ENCODE measurements around the gene BEGAIN. TPM values are rescaled to one million over a fixed set of nuclear protein-coding genes. Genes with fewer than 3 reads are reported as not detected.

BEGAIN gene
- total RNA-seq, 2 experiments from 2014 or later: 0.76 TPM; not detected in 1

DNA sequence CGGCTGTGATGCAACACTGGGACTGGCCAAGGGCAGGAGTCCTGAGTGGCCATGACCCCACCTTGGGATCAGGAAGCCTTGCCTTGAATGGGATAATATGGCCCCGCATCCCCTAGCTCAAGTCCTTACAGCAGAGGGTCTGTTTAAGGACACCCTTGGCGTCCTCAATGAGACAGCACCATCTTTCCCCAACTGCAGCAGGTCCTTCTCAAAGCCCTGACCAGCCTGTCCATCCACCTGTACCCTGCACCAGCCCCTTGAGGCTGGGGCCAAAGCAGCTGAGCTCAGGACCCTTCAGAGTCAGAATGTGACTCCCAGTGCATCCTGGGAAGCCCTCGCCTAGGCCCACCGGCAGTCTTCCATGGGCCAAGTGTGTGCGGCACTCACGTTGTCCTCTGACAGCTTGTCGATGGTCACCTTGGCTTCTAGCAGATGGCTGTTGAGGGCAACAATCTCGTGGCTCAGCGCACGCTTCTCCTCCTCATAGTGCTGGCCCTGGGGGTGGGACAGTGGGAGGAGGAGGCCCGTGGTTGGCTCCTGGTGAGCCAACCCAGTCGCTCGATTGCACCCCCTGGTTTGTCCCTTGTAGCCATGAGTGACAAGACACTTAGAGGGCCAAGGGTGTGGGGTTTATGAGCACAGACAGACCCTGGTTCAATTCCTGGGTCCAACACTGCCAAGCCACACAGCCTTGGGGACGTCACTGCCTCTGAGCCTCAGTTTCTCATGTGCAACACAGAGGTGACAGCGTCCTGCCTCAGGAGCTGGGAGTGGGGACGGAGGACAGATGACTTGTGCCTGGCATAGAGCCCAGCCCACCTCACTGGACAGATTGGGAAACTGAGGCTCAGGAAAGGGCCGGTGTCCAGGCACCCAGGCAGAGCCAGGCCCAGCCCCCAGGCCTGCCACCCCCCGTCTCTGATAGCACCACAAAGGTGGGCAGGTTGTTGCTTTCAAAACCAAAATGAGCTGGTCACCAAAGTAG, 43.5 kb downstream of the BEGAIN start:
- POLR2A ChIA-PET: no interaction called here
- Histone ChIP-seq H3K9me2 (ENCODE audit: insufficient read depth, low read length) (no peaks in the 10 kb centered on the region), H3K4me2 (ENCODE audit: low read length) (no peak overlapping the region), H3K4me3 (ENCODE audit: low read depth, low read length, poor library complexity, severe bottlenecking) (no peak overlapping the region), H3K36me3 (ENCODE audit: insufficient read depth, low read length) (no peaks in the 10 kb centered on the region), H3K27ac (ENCODE audit: low read depth, low read length, poor library complexity, severe bottlenecking) (no peak overlapping the region), H3K4me1 (ENCODE audit: insufficient read depth, low read length, poor library complexity, severe bottlenecking) (peaks cover 6% of the 10 kb centered on the region), H2AFZ (ENCODE audit: low read length) (no peak overlapping the region), H4K20me1 (ENCODE audit: insufficient read depth, low read length) (no peaks in the 10 kb centered on the region; the same call in 1 of the 2 replicates), H3K9me3 (ENCODE audit: low read length) (no peaks in the 10 kb centered on the region), H3K79me2 (ENCODE audit: insufficient read depth, low read depth, low read length) (no peaks in the 10 kb centered on the region)
- no peak for DNase-seq (ENCODE audit: low spot score)
- no TSS peak for BruUV-seq (replicated peaks)
- CTCF ChIA-PET (ENCODE audit: unreplicated experiment): no interaction called here
- no peak for TF ChIP-seq EZH2phosphoT487 (IDR thresholded peaks at IDR 0.05; ENCODE audit: borderline replicate concordance, low read depth, low read length)
- intact Hi-C loops (cut with micrococcal nuclease; ENCODE audit: unreplicated experiment): no loop called here

DNA sequence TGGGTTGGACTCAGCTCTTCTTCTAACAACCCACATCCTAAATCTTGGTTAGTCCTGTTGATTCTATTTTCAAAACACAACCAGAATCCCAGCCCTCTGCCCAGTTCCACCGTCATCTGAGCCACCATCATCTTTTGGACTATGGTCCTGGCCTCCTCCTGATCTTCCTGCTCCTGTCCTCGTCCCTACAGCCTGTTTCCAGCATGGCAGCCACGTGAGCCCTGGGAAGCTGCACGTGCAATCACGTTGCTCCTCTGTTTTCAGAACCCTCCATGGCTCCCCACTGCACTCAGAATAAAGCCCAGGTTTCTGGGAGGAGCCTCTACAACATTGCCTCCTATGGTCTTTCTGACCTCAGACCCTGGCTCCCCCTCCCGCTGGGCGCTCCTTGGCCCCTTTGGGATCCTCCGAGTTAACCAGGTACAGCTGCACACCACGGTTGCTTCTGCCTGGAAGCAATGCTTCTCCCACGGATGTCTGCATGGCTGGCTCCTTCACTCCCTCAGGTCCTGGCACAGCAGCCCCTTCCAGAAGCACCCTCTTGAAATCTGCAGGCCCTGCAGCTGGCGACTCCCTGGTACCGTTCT, 44.5 kb downstream of the BEGAIN start:
- Histone ChIP-seq H3K36me3 (ENCODE audit: insufficient read depth, low read length) (no peaks in the 10 kb centered on the region), H4K20me1 (ENCODE audit: insufficient read depth, low read length) (no peaks in the 10 kb centered on the region; the same call in 1 of the 2 replicates), H3K27ac (ENCODE audit: low read depth, low read length, poor library complexity, severe bottlenecking) (no peak overlapping the region), H3K79me2 (ENCODE audit: insufficient read depth, low read depth, low read length) (no peaks in the 10 kb centered on the region), H3K4me2 (ENCODE audit: low read length) (no peak overlapping the region), H2AFZ (ENCODE audit: low read length) (no peak overlapping the region), H3K4me3 (ENCODE audit: low read depth, low read length, poor library complexity, severe bottlenecking) (no peak overlapping the region), H3K4me1 (ENCODE audit: insufficient read depth, low read length, poor library complexity, severe bottlenecking) (peaks cover 4% of the 10 kb centered on the region), H3K9me2 (ENCODE audit: insufficient read depth, low read length) (no peaks in the 10 kb centered on the region), H3K9me3 (ENCODE audit: low read length) (no peaks in the 10 kb centered on the region)
- DNase-seq (ENCODE audit: low spot score): no peak
- CTCF ChIA-PET (ENCODE audit: unreplicated experiment): no interaction called here
- intact Hi-C loops (cut with micrococcal nuclease; ENCODE audit: unreplicated experiment): no loop called here
- POLR2A ChIA-PET: interaction anchor here (0.7 kb wide), 1 partner anchor 203 kb away, joined by 3 read pairs; no protein-coding TSS in a partner anchor
- no TSS peak for BruUV-seq (replicated peaks)
- TF ChIP-seq, protein P1, sequence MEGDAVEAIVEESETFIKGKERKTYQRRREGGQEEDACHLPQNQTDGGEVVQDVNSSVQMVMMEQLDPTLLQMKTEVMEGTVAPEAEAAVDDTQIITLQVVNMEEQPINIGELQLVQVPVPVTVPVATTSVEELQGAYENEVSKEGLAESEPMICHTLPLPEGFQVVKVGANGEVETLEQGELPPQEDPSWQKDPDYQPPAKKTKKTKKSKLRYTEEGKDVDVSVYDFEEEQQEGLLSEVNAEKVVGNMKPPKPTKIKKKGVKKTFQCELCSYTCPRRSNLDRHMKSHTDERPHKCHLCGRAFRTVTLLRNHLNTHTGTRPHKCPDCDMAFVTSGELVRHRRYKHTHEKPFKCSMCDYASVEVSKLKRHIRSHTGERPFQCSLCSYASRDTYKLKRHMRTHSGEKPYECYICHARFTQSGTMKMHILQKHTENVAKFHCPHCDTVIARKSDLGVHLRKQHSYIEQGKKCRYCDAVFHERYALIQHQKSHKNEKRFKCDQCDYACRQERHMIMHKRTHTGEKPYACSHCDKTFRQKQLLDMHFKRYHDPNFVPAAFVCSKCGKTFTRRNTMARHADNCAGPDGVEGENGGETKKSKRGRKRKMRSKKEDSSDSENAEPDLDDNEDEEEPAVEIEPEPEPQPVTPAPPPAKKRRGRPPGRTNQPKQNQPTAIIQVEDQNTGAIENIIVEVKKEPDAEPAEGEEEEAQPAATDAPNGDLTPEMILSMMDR (conservative IDR thresholded peaks at IDR 0.05; ENCODE audit: low read length): no peak
- no peak for TF ChIP-seq EZH2phosphoT487 (IDR thresholded peaks at IDR 0.05; ENCODE audit: borderline replicate concordance, low read depth, low read length)

DNA sequence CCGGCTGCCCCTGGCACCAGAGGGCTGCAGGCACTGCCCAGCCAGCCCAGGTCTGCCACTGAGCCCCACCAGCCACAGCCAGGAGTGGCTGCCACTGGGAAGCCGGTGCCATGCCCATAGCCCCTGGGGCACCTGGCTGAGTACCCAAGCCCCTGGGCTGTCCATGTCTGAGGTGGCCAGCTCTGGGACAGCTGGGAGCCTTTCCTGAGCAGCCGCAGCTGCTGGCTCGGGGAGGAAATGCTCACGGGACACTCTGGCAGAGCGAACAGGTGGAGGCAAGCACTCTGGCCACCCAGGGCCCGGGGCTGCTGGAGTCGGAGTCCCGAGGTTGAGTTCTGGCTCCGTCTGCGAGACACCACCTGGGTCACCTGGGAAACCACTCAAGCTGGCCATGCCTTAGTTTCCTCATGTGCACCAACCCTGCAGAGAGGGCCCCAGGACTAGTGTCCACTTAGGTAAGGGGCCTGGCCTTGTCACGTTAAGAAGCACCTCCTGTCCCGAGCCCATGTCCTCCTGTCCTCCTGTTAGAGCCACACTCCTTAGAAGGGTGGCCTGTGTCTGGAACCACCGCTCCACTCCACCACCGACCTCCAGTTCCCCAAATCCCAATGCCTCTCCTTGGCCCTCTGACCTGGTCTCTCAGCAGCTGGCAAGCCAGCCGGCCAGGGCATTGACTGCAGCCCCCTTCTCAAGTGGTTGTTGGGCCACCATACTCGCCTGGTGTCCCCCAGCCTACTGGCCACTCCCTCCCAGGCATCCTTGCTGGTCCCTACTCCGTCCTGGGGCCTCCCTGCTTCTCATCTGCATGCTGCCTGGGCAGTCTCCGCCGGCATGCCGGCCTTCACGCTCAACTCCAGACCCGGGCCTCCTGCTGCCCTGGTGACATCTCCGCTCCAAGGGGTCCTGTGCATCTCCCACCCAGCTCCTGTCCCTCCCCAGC, 45.3 kb downstream of the BEGAIN start:
- no peaks in the 10 kb centered on the region; the same call in 1 of the 2 replicates for H4K20me1 ChIP-seq (ENCODE audit: insufficient read depth, low read length)
- intact Hi-C loops (cut with micrococcal nuclease; ENCODE audit: unreplicated experiment): no loop called here

More for the DNA sequence above, 45.3 kb downstream of the BEGAIN start:
- H2AFZ ChIP-seq (ENCODE audit: low read length): no peak overlapping the region
- no peaks in the 10 kb centered on the region for H3K9me2 ChIP-seq (ENCODE audit: insufficient read depth, low read length)
- H3K4me1 ChIP-seq (ENCODE audit: insufficient read depth, low read length, poor library complexity, severe bottlenecking): no peaks in the 10 kb centered on the region
- DNase-seq (ENCODE audit: low spot score): no peak
- H3K4me2 ChIP-seq (ENCODE audit: low read length): no peak overlapping the region
- no peaks in the 10 kb centered on the region for H3K79me2 ChIP-seq (ENCODE audit: insufficient read depth, low read depth, low read length)
- ChIA-PET POLR2A (no interaction called here), CTCF (ENCODE audit: unreplicated experiment) (no interaction called here)
- BruUV-seq (replicated peaks): no TSS peak
- H3K9me3 ChIP-seq (ENCODE audit: low read length): no peaks in the 10 kb centered on the region
- TF ChIP-seq, protein P1 (conservative IDR thresholded peaks at IDR 0.05; ENCODE audit: low read length): no peak
- no peak for TF ChIP-seq EZH2phosphoT487 (IDR thresholded peaks at IDR 0.05; ENCODE audit: borderline replicate concordance, low read depth, low read length)
- H3K4me3 ChIP-seq (ENCODE audit: low read depth, low read length, poor library complexity, severe bottlenecking): no peak overlapping the region
- no peak overlapping the region for H3K27ac ChIP-seq (ENCODE audit: low read depth, low read length, poor library complexity, severe bottlenecking)
- no peaks in the 10 kb centered on the region for H3K36me3 ChIP-seq (ENCODE audit: insufficient read depth, low read length)
